Fibroblast of mammary gland (primary cell): ENCODE results near the gene DEFB128.
"Not testable (repeated sequence)": the region's sequence is repeated elsewhere in the genome, so short reads cannot be mapped to it uniquely, and the experiment has no call there.

ENCODE experiments used
- DNase-seq: peaks from one replicate; pipeline ENCODE4 v3.0.0-alpha.2; 2010; ENCODE audit warnings: low read depth
- H3K4me3 ChIP-seq: 2 replicates; pipeline ENCODE4 v1.5.1; 2011; ENCODE audit warnings: low read depth, mild to moderate bottlenecking, low read length, moderate library complexity; ENCODE audit not compliant: control insufficient read depth
- CTCF ChIP-seq: conservative IDR thresholded peaks from 2 replicates; pipeline ENCODE4 v1.5.1; 2011; ENCODE audit warnings: low read depth, low read length, inconsistent platforms; ENCODE audit not compliant: control insufficient read depth, insufficient read depth

DEFB128 gene

GRCh38 chr20:189611-190010 is at the start of gene DEFB128:
Gene DEFB128 (minus strand): TSS chr20:189711. CDS start chr20:189623, 88 bp downstream.
- no peak within 1 kb of the TSS for H3K4me3 ChIP-seq
- no peak for TF ChIP-seq CTCF
- no peak for DNase-seq

- H3K4me3 ChIP-seq: no peak overlapping the region
- DNase-seq: no peak
- no peak for TF ChIP-seq CTCF
Measured at GRCh38 chr20:237929-238328, 48.4 kb upstream of the DEFB128 start.

- no peak for DNase-seq
- TF ChIP-seq CTCF: no peak
- H3K4me3 ChIP-seq: no peak overlapping the region
Measured at GRCh38 chr20:237489-237888, 48.0 kb upstream of the DEFB128 start.

GRCh38 chr20:235891-236290 is 46.4 kb upstream of the DEFB128 start:
- TF ChIP-seq CTCF: no peak
- peak; percentile 7 for DNase-seq
- no peak overlapping the region for H3K4me3 ChIP-seq

- no peak for TF ChIP-seq CTCF
- DNase-seq: no peak
- H3K4me3 ChIP-seq: no peak overlapping the region
Measured at GRCh38 chr20:227439-228105, 38.1 kb upstream of the DEFB128 start.

GRCh38 chr20:226958-227357 is 37.4 kb upstream of the DEFB128 start, which contains the start of gene DEFB129:
Gene DEFB129 (plus strand): TSS chr20:227258. CDS start chr20:227289, 31 bp downstream.
- no peak for DNase-seq
- TF ChIP-seq CTCF: no peak
- H3K4me3 ChIP-seq: no peak within 1 kb of the TSS

- H3K4me3 ChIP-seq, DNase-seq: not testable (repeated sequence)
Measured at GRCh38 chr20:225879-226278, 36.4 kb upstream of the DEFB128 start.
